ENCODE results near the gene RALGDS.
"Not testable (repeated sequence)": the region's sequence is repeated elsewhere in the genome, so short reads cannot be mapped to it uniquely, and the experiment has no call there.

RALGDS gene

GRCh38 chr9:133086894-133087293 lies 34.1 kb downstream of the RALGDS start:
- no peak for DNase-seq

- DNase-seq = not testable (repeated sequence)
Measured at GRCh38 chr9:133086212-133086860, 34.7 kb downstream of the RALGDS start.

DNA sequence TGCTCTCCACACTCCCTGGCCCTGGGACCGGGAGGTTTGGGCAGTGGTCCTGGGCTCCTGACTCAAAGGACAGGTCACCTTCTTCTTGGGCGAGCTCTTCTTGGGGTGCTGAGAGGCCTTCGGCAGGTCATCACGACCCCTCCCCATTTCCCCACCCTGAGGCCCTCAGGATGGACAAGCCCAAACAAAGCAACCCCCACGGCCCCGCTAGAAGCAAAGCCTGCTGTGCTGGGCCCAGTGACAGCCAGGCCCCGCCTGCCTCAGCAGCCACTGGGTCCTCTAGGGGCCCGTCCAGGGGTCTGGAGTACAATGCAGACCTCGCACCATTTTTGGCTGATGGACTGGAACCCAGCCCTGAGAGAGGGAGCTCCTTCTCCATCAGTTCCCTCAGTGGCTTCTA lies 37.4 kb downstream of the RALGDS start:
- DNase-seq = not testable (repeated sequence)

- not testable (repeated sequence) for DNase-seq
Measured at GRCh38 chr9:133081957-133082644, 38.9 kb downstream of the RALGDS start.

GRCh38 chr9:133080786-133081779 lies 40.0 kb downstream of the RALGDS start:
- not testable (repeated sequence) for DNase-seq

DNA sequence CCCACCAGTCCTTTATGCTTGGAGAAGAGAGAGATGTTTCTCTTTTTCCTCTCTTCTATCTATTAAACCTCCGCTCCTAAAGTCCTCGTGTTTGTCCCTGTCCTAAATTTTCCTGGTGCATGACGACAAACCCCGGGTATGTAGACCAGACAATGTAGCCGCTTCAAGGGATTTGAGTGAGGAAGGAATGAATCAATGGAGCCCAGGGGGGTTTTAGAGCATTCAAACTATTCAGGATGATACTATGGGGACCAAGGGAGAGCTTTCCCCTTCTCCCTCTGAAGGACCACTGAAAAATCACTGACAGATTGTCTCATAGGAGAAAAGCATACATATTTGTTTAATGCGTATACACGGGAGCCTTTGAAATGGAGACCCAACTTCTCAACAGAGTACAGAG lies 40.9 kb downstream of the RALGDS start:
- DNase-seq = peak; percentile 77

DNA sequence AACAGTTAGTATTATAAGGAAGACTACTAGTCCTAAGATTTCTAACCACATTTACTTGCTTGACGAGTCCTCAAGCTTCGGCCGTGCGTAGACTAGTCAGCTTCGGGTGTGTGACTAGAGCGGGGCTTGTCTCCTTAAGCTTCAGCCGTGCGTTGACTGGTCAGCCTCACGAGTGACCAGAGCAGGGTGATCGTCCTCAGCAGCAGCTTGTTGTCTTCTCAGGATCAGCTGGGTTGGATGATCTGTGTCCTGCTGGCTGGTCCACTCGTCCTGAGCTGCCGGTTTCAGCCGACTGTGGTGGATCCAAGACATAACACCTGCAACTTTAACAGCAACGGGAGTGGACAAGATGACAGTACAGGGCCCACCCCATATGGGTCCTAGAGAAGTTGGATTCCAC lies 42.6 kb downstream of the RALGDS start:
- DNase-seq = no peak

GRCh38 chr9:133076691-133077090 lies 44.3 kb downstream of the RALGDS start:
- DNase-seq = no peak

- DNase-seq = peak; percentile 94
Measured at GRCh38 chr9:133075925-133076630, 45.0 kb downstream of the RALGDS start.

DNA sequence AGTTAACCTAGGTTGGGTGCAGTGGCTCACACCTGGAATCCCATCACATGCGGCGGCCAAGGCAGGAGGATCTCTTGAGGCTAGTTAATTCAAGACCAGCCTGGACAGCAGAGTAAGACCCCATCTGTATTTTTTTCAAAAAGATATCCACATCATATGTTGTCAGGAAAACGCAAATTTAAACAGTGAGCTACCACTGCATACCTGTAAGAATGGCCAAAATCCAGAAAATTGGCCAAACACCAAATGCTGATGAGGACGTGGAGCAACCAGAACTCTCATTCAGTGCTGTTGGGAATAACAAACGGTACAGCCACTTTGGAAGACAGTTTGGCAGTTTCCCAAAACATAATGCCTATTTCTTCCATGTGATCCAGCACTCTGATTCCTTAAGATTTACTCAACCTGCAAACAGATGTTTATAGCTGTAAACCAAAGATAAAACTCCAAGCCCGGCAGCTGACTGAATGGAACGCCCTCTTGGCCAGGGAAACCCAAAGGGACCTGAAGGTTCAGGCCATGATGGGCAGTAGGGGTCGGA lies 46.9 kb downstream of the RALGDS start:
- peak; percentile 55 for DNase-seq

DNA sequence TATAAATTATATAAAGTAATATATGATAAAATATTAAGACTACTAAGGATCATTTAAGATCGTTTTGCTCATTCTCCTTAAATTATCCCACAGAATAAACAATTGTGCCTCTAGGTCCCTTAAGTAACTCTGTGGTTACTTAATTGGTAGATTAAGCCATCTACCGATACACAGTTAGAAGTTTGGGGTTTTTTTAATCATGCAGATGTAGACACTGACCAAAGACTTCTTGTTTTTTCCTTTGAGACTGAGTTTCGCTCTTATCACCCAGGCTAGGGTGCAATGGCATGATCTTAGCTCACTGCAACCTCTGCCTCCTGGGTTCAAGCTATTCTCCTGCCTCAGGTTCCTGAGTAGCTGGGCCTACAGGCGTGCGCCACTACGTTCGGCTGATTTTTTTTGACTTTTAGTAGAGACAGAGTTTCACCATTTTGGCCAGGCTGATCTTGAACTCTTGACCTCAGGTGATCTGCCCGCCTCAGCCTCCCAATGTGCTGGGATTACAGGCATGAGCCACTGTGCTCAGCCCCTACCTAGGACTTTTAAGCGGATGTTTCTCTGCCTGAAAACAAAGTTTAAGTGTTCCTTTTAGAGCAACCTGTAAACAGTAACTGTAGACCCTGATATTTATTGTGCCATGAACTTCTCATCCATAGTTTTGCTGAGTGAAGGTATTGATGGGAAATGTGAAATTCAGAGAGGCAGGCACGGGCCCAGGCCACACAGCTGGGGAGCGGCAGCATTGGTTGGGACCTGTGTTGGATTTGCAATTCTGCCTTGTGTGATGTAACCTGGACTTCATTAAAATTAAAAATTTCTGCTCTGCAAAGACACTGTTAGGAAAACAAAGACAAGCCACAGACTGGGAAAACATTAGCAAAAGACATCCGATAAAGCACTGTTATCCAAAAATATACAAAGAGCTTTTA lies 47.7 kb downstream of the RALGDS start:
- DNase-seq = no peak

DNA sequence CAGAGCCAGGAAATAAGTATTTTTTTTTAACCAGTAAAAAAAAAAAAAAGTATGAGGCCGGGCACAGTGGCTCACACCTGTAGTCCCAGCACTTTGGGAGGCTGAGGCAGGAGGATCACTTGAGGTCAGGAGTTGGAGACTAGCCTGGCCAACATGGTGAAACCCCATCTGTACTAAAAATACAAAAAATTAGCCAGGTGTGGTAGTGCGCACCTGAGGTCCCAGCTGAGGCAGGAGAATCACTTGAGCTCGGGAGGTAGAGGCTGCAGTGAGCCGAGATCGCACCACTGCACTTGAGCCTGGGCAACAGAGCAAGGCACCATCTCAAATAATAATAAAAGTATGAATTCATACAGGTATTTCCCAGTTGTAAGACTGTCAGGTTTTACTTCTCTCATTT lies 48.8 kb downstream of the RALGDS start:
- not testable (repeated sequence) for DNase-seq

DNA sequence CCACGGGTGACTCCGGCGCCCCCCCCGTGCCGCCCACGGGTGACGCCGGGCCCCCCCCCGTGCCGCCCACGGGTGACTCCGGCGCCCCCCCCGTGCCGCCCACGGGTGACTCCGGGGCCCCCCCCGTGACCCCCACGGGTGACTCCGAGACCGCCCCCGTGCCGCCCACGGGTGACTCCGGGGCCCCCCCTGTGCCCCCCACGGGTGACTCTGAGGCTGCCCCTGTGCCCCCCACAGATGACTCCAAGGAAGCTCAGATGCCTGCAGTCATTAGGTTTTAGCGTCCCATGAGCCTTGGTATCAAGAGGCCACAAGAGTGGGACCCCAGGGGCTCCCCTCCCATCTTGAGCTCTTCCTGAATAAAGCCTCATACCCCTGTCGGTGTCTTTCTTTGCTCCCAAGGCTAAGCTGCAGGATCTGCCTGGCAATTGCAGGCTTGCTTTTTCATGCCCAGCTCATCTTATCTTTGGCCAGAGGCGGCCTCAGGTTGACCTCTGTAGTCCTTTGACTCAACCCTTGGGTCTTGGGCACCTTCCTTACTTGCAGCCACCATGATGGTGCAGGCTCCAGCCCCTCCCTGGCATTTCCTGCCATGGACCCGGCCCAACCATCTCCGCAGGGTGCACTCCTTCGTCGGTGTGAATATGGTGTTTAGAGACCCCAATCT lies 49.4 kb downstream of the RALGDS start:
- no peak for DNase-seq

DNA sequence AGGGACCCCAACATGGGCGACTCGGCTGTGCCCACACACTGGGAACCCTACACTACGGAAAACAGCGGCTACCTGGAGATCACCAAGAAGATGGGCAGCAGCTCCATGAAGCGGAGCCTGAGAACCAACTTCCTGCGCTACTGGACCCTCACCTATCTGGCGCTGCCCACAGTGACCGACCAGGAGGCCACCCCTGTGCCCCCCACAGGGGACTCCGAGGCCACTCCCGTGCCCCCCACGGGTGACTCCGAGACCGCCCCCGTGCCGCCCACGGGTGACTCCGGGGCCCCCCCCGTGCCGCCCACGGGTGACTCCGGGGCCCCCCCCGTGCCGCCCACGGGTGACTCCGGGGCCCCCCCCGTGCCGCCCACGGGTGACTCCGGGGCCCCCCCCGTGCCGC lies 50.1 kb downstream of the RALGDS start:
- not testable (repeated sequence) for DNase-seq

DNA sequence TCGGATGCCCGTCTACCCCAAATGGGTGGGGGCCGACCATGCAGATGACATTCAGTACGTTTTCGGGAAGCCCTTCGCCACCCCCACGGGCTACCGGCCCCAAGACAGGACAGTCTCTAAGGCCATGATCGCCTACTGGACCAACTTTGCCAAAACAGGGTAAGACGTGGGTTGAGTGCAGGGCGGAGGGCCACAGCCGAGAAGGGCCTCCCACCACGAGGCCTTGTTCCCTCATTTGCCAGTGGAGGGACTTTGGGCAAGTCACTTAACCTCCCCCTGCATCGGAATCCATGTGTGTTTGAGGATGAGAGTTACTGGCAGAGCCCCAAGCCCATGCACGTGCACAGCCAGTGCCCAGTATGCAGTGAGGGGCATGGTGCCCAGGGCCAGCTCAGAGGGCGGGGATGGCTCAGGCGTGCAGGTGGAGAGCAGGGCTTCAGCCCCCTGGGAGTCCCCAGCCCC lies 50.5 kb downstream of the RALGDS start:
- DNase-seq = not testable (repeated sequence)

DNA sequence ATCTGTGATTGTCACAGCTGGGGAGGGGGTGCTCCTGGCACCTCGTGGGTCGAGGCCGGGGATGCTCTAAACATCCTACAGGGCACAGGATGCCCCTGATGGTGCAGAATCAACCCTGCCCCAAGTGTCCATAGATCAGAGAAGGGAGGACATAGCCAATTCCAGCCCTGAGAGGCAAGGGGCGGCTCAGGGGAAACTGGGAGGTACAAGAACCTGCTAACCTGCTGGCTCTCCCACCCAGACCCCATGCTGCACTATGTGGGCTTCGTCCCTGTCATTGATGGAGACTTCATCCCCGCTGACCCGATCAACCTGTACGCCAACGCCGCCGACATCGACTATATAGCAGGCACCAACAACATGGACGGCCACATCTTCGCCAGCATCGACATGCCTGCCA lies 52.6 kb downstream of the RALGDS start:
- DNase-seq = not testable (repeated sequence)

- no peak for DNase-seq
Measured at GRCh38 chr9:133067813-133068212, 53.2 kb downstream of the RALGDS start.

GRCh38 chr9:133067006-133067405 lies 54.0 kb downstream of the RALGDS start:
- DNase-seq = no peak

DNA sequence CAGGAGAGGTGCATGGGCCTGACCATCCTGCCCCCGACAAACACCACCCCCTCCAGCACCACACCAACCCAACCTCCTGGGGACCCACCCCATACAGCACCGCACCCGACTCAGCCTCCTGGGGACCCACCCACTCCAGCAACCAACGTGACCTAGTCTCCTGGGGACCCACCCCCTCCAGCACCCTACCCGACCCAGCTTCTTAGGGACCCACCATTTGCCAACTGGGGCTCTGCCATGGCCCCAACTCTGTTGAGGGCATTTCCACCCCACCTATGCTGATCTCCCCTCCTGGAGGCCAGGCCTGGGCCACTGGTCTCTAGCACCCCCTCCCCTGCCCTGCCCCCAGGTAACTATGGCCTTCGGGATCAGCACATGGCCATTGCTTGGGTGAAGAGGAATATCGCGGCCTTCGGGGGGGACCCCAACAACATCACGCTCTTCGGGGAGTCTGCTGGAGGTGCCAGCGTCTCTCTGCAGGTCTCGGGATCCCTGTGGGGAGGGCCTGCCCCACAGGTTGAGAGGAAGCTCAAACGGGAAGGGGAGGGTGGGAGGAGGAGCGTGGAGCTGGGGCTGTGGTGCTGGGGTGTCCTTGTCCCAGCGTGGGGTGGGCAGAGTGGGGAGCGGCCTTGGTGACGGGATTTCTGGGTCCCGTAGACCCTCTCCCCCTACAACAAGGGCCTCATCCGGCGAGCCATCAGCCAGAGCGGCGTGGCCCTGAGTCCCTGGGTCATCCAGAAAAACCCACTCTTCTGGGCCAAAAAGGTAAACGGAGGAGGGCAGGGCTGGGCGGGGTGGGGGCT lies 54.7 kb downstream of the RALGDS start:
- DNase-seq = no peak

GRCh38 chr9:133065070-133065388 lies 56.0 kb downstream of the RALGDS start:
- no peak for DNase-seq

All from fibroblast of skin of scalp (primary cell).